GM12892 (cell line): ENCODE measurements around the gene PPP1R16B.
A peak's percentile ranks its signal among the peaks of the same experiment; 100 is the strongest.

Experiments used
- POLR2A ChIP-seq: IDR thresholded peaks from 2 replicates; pipeline ENCODE4 v1.6.1; 2011; ENCODE audit warnings: low read depth, low read length, control low read depth
- POLR2AphosphoS5 ChIP-seq: IDR thresholded peaks from 2 replicates; pipeline ENCODE4 v1.6.1; 2011; ENCODE audit warnings: low read depth, low read length, control low read depth
- TAF1 ChIP-seq: IDR thresholded peaks from 2 replicates; pipeline ENCODE4 v1.6.1; 2011; ENCODE audit warnings: low read depth, mild to moderate bottlenecking, control low read depth, low read length, borderline replicate concordance

- peak; percentile 82 for TF ChIP-seq POLR2AphosphoS5
- TF ChIP-seq TAF1: peak; percentile 82
- TF ChIP-seq POLR2A: peak; percentile 74
Observed at GRCh38 chr20:38873050-38873581, 67.6 kb downstream of the PPP1R16B start.
